Trophoblast cell (in vitro differentiated cells and primary cell): ENCODE results near the gene GGA1.

ENCODE experiments used
- DNase-seq, 2 donors: peaks; one replicate each; pipeline ENCODE4 v3.0.0-alpha.2; 2016
- H2AFZ ChIP-seq: 2 replicates; pipeline ENCODE4 v1.6.1; 2013; ENCODE audit warnings: low read length, moderate library complexity, mild to moderate bottlenecking; ENCODE audit not compliant: insufficient read depth, poor library complexity
- H2AK5ac ChIP-seq: 2 replicates; pipeline ENCODE4 v1.6.1; 2013; ENCODE audit warnings: mild to moderate bottlenecking, low read length
- H2BK120ac ChIP-seq: 2 replicates; pipeline ENCODE4 v1.6.1; 2013; ENCODE audit warnings: low read length, mild to moderate bottlenecking, moderate library complexity; ENCODE audit not compliant: insufficient read depth, poor library complexity
- H2BK12ac ChIP-seq: 2 replicates; pipeline ENCODE4 v1.6.1; 2013; ENCODE audit warnings: mild to moderate bottlenecking, low read length, moderate library complexity
- H2BK5ac ChIP-seq: 2 replicates; pipeline ENCODE4 v1.6.1; 2013; ENCODE audit warnings: low read length, low read depth, moderate library complexity, mild to moderate bottlenecking; ENCODE audit not compliant: poor library complexity
- H3K14ac ChIP-seq: 2 replicates; pipeline ENCODE4 v1.6.1; 2013; ENCODE audit warnings: mild to moderate bottlenecking, low read length
- H3K18ac ChIP-seq: 2 replicates; pipeline ENCODE4 v1.6.1; 2013; ENCODE audit warnings: mild to moderate bottlenecking, low read length
- H3K23ac ChIP-seq: 2 replicates; pipeline ENCODE4 v1.6.1; 2013; ENCODE audit warnings: low read length
- H3K27ac ChIP-seq: 2 replicates; pipeline ENCODE4 v1.5.1; 2013; ENCODE audit warnings: low read depth, mild to moderate bottlenecking, inconsistent platforms, low read length, moderate library complexity
- H3K27me3 ChIP-seq: 2 replicates; pipeline ENCODE4 v1.6.1; 2013; ENCODE audit warnings: inconsistent platforms, mild to moderate bottlenecking, low read length, moderate library complexity; ENCODE audit not compliant: insufficient read depth
- H3K36me3 ChIP-seq, 2 experiments: 1 replicate in 1 of 2; 2 replicates in 1 of 2; pipeline ENCODE4 v1.6.1; 2013; ENCODE audit warnings: low read length in 2 of 2, mild to moderate bottlenecking in 2 of 2, moderate library complexity in 1 of 2; ENCODE audit not compliant: insufficient read depth in 2 of 2, control insufficient read depth in 1 of 2
- H3K4ac ChIP-seq: 2 replicates; pipeline ENCODE4 v1.6.1; 2013; ENCODE audit warnings: low read depth, mild to moderate bottlenecking, low read length, moderate library complexity
- H3K4me1 ChIP-seq, 2 experiments: 1 replicate in 1 of 2; 2 replicates in 1 of 2; pipeline ENCODE4 v1.6.1; 2013; ENCODE audit warnings: low read length in 2 of 2, mild to moderate bottlenecking in 2 of 2, moderate library complexity in 1 of 2; ENCODE audit not compliant: insufficient read depth in 2 of 2, control insufficient read depth in 1 of 2
- H3K4me2 ChIP-seq: 2 replicates; pipeline ENCODE4 v1.6.1; 2013; ENCODE audit warnings: inconsistent platforms, mild to moderate bottlenecking, low read length, moderate library complexity
- H3K4me3 ChIP-seq: 2 replicates; pipeline ENCODE4 v1.5.1; 2013; ENCODE audit warnings: mild to moderate bottlenecking, low read depth, low read length, inconsistent platforms
- H3K79me1 ChIP-seq: one replicate; pipeline ENCODE4 v1.6.1; 2013; ENCODE audit warnings: low read length
- H3K79me2 ChIP-seq: 2 replicates; pipeline ENCODE4 v1.6.1; 2013; ENCODE audit warnings: low read length, mild to moderate bottlenecking; ENCODE audit not compliant: control insufficient read depth, insufficient read depth, poor library complexity
- H3K9ac ChIP-seq: 2 replicates; pipeline ENCODE4 v1.6.1; 2013; ENCODE audit warnings: mild to moderate bottlenecking, low read length
- H3K9me3 ChIP-seq: 2 replicates; pipeline ENCODE4 v1.6.1; 2013; ENCODE audit warnings: low read depth, mild to moderate bottlenecking, control low read depth, inconsistent platforms, low read length; ENCODE audit not compliant: insufficient read depth
- H4K12ac ChIP-seq: 2 replicates; pipeline ENCODE4 v1.6.1; 2013; ENCODE audit warnings: low read depth, mild to moderate bottlenecking, low read length, moderate library complexity
- H4K8ac ChIP-seq: 2 replicates; pipeline ENCODE4 v1.6.1; 2013; ENCODE audit warnings: low read depth, mild to moderate bottlenecking, low read length, moderate library complexity
- H4K91ac ChIP-seq: one replicate; pipeline ENCODE4 v1.6.1; 2013; ENCODE audit warnings: low read depth, mild to moderate bottlenecking, low read length, moderate library complexity
- WGBS: extraction: QIAGEN DNeasy Blood & Tissue Kit; methylation state at CpG from one replicate; pipeline ENCODE4 v1.1.7; 2013; ENCODE audit warnings: missing lambda C conversion rate; ENCODE audit not compliant: insufficient read length, insufficient coverage; ENCODE audit errors: extremely low coverage; 5-methylcytosine and 5-hydroxymethylcytosine counted together

Gene GGA1

DNA sequence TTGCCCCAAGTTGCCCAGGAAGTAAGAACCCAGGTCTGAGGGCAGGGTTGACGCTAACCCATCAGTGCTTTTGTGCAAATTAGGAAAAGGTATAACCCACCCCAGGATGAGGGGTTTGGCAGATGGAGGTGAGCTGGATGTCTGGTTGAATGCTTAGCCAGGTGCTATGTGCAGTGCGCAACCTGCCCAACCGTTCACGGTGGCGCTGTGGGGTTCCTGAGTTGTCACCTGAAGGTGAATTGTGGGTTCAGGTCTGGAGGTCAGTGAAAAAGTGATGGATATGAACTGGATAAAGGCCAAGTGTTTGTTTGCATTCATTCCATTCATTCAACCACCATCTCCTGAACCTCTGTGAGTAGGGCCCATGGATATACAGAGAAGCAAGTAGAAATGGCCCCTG, 14.4 kb upstream of the GGA1 start:
- no peak overlapping the region for H3K9ac ChIP-seq
- no peaks in the 10 kb centered on the region for H3K79me1 ChIP-seq
- H3K4me2 ChIP-seq: no peak overlapping the region
- H3K27ac ChIP-seq: no peak overlapping the region
- no peak overlapping the region for H3K14ac ChIP-seq
- no peaks in the 10 kb centered on the region for H3K79me2 ChIP-seq
- H3K4me1 ChIP-seq: peaks cover 0 to 3% of the 10 kb centered on the region in 2 experiments
- H2BK120ac ChIP-seq: no peak overlapping the region
- H4K12ac ChIP-seq: no peak overlapping the region
- no peaks in the 10 kb centered on the region for H3K36me3 ChIP-seq
- DNase-seq: no peak
- no peaks in the 10 kb centered on the region for H3K27me3 ChIP-seq
- H3K18ac ChIP-seq: no peak overlapping the region
- H4K8ac ChIP-seq: no peak overlapping the region
- no peak overlapping the region for H3K23ac ChIP-seq
- no peaks in the 10 kb centered on the region for H3K9me3 ChIP-seq
- no peak overlapping the region for H2AFZ ChIP-seq
- H2BK5ac ChIP-seq: no peak overlapping the region
- H3K4me3 ChIP-seq: no peak overlapping the region
- WGBS: no CpG with 5 or more reads among the region's 5 CpGs
- H4K91ac ChIP-seq: no peak overlapping the region
- H2AK5ac ChIP-seq: no peak overlapping the region
- H2BK12ac ChIP-seq: peak overlapping the region; percentile 17
- no peak overlapping the region for H3K4ac ChIP-seq

- Histone ChIP-seq H2BK120ac (no peak overlapping the region), H3K27ac (no peak overlapping the region), H2BK5ac (no peak overlapping the region), H3K27me3 (no peaks in the 10 kb centered on the region), H4K8ac (no peak overlapping the region), H3K23ac (no peak overlapping the region), H3K4me3 (no peak overlapping the region), H4K12ac (no peak overlapping the region), H3K79me2 (no peaks in the 10 kb centered on the region), H3K9me3 (no peaks in the 10 kb centered on the region), H2AFZ (no peak overlapping the region), H3K4me1 (peaks cover 0 to 6% of the 10 kb centered on the region in 2 experiments), H2AK5ac (no peak overlapping the region), H4K91ac (no peak overlapping the region), H3K14ac (no peak overlapping the region), H3K36me3 (no peaks in the 10 kb centered on the region), H3K9ac (no peak overlapping the region), H3K4me2 (no peak overlapping the region), H3K4ac (no peak overlapping the region), H3K18ac (no peak overlapping the region), H3K79me1 (no peaks in the 10 kb centered on the region), H2BK12ac (no peak overlapping the region)
- no peak for DNase-seq
- no CpG with 5 or more reads among the region's 4 CpGs for WGBS
Measured at GRCh38 chr22:37599153-37599552, 9.5 kb upstream of the GGA1 start.

DNA sequence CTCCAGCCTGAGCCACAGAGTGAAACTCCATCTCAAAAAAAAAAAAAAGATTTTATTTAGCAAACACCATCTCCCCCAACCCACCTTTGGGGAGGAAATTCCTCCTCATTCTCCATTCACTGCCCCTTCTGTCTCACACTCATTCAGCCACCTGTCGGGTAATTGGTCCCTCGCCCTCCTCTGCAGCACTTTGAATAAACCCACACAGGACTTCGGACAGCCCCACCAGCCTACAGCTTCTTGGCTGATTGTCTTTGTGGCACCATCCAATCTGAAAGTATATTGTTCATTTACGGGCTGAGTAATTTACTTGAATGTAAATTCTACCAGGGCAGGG, 7.5 kb upstream of the GGA1 start:
- no peak overlapping the region for H2BK12ac ChIP-seq
- no peak overlapping the region for H2AK5ac ChIP-seq
- H3K9me3 ChIP-seq: no peaks in the 10 kb centered on the region
- no peak overlapping the region for H3K9ac ChIP-seq
- no peak overlapping the region for H3K23ac ChIP-seq
- H3K4me3 ChIP-seq: no peak overlapping the region
- H2BK120ac ChIP-seq: no peak overlapping the region
- H3K4me2 ChIP-seq: no peak overlapping the region
- H3K27ac ChIP-seq: no peak overlapping the region
- no peak overlapping the region for H4K12ac ChIP-seq
- DNase-seq: no peak
- H2AFZ ChIP-seq: no peak overlapping the region
- H3K14ac ChIP-seq: no peak overlapping the region
- no peaks in the 10 kb centered on the region for H3K79me2 ChIP-seq
- WGBS: no CpG with 5 or more reads among the region's 4 CpGs
- no peaks in the 10 kb centered on the region for H3K79me1 ChIP-seq
- H3K36me3 ChIP-seq: no peaks in the 10 kb centered on the region
- no peak overlapping the region for H3K4ac ChIP-seq
- H3K18ac ChIP-seq: no peak overlapping the region
- no peaks in the 10 kb centered on the region for H3K27me3 ChIP-seq
- no peak overlapping the region for H2BK5ac ChIP-seq
- no peak overlapping the region for H4K91ac ChIP-seq
- H3K4me1 ChIP-seq: peaks cover 0 to 6% of the 10 kb centered on the region in 2 experiments
- no peak overlapping the region for H4K8ac ChIP-seq

- H3K79me2 ChIP-seq: no peaks in the 10 kb centered on the region
- H3K27ac ChIP-seq: no peak overlapping the region
- H3K36me3 ChIP-seq: no peaks in the 10 kb centered on the region
- H4K12ac ChIP-seq: no peak overlapping the region
- no peaks in the 10 kb centered on the region for H3K27me3 ChIP-seq
- H3K79me1 ChIP-seq: no peaks in the 10 kb centered on the region
- H3K18ac ChIP-seq: no peak overlapping the region
- peaks cover 0 to 6% of the 10 kb centered on the region in 2 experiments for H3K4me1 ChIP-seq
- no peak overlapping the region for H2BK5ac ChIP-seq
- no peak overlapping the region for H3K9ac ChIP-seq
- H2AFZ ChIP-seq: peak overlapping the region; percentile 13
- no peak overlapping the region for H3K14ac ChIP-seq
- no peak overlapping the region for H2AK5ac ChIP-seq
- H3K23ac ChIP-seq: no peak overlapping the region
- H3K4me3 ChIP-seq: no peak overlapping the region
- H2BK120ac ChIP-seq: no peak overlapping the region
- H4K91ac ChIP-seq: no peak overlapping the region
- no peaks in the 10 kb centered on the region for H3K9me3 ChIP-seq
- no peak overlapping the region for H3K4ac ChIP-seq
- H4K8ac ChIP-seq: no peak overlapping the region
- peak; percentile 59 to 62 for DNase-seq
- WGBS: no CpG with 5 or more reads among the region's 14 CpGs
- no peak overlapping the region for H3K4me2 ChIP-seq
- no peak overlapping the region for H2BK12ac ChIP-seq
Measured at GRCh38 chr22:37601540-37602442, 6.8 kb upstream of the GGA1 start.
